ENCODE measurements around the gene ZFAND5. TPM values are rescaled to one million over a fixed set of nuclear protein-coding genes. Genes with fewer than 3 reads are reported as not detected.

Gene ZFAND5
- total RNA-seq, 2 experiments from 2014 or later: 95.2 to 96.0 TPM

GRCh38 chr9:72382405-72382804 lies 17.4 kb upstream of the ZFAND5 start:
- H3K27me3 Mint-ChIP-seq: peaks cover 5% of the 10 kb centered on the region
- no peaks in the 10 kb centered on the region for H3K4me1 Mint-ChIP-seq

GRCh38 chr9:72377041-72377440 lies 12.0 kb upstream of the ZFAND5 start:
- no peaks in the 10 kb centered on the region for H3K9me3 Mint-ChIP-seq
- no peaks in the 10 kb centered on the region for H3K4me1 Mint-ChIP-seq
- peaks cover 5% of the 10 kb centered on the region for H3K27me3 Mint-ChIP-seq
- H3K4me3 Mint-ChIP-seq: no peak overlapping the region
- no peaks in the 10 kb centered on the region for H3K36me3 Mint-ChIP-seq
- DNase-seq: no peak
- no peak overlapping the region for H3K27ac Mint-ChIP-seq

More at GRCh38 chr9:72382405-72382804, 17.4 kb upstream of the ZFAND5 start:
- H3K9me3 Mint-ChIP-seq: no peaks in the 10 kb centered on the region
- H3K4me3 Mint-ChIP-seq: no peak overlapping the region
- H3K27ac Mint-ChIP-seq: no peak overlapping the region
- H3K36me3 Mint-ChIP-seq: no peaks in the 10 kb centered on the region
- DNase-seq: no peak

GRCh38 chr9:72371151-72371550 lies 6.1 kb upstream of the ZFAND5 start:
- no peak overlapping the region for H3K4me3 Mint-ChIP-seq
- H3K4me1 Mint-ChIP-seq: no peaks in the 10 kb centered on the region
- H3K36me3 Mint-ChIP-seq: no peaks in the 10 kb centered on the region
- H3K27me3 Mint-ChIP-seq: no peaks in the 10 kb centered on the region
- DNase-seq: no peak
- H3K27ac Mint-ChIP-seq: no peak overlapping the region
- H3K9me3 Mint-ChIP-seq: no peaks in the 10 kb centered on the region

- H3K9me3 Mint-ChIP-seq: no peaks in the 10 kb centered on the region
- DNase-seq: peak; percentile 51
- no peaks in the 10 kb centered on the region for H3K27me3 Mint-ChIP-seq
- H3K4me3 Mint-ChIP-seq: peak overlapping the region; percentile 78
- peak overlapping the region; percentile 94 for H3K27ac Mint-ChIP-seq
- peaks cover 18% of the 10 kb centered on the region for H3K4me1 Mint-ChIP-seq
- peaks cover 21% of the 10 kb centered on the region for H3K36me3 Mint-ChIP-seq
Measured at GRCh38 chr9:72365525-72366256, 683 bp upstream of the ZFAND5 start.

GRCh38 chr9:72363908-72364678 lies 915 bp downstream of the ZFAND5 start:
- Mint-ChIP-seq H3K27ac (peak overlapping the region; percentile 92), H3K9me3 (no peaks in the 10 kb centered on the region), H3K4me1 (peaks cover 32% of the 10 kb centered on the region), H3K36me3 (peaks cover 34% of the 10 kb centered on the region), H3K27me3 (no peaks in the 10 kb centered on the region), H3K4me3 (peak overlapping the region; percentile 92)
- DNase-seq: peak; percentile 78

GRCh38 chr9:72363236-72363635 lies 1.8 kb downstream of the ZFAND5 start:
- H3K27ac Mint-ChIP-seq: peak overlapping the region; percentile 82
- H3K27me3 Mint-ChIP-seq: no peaks in the 10 kb centered on the region
- peaks cover 39% of the 10 kb centered on the region for H3K4me1 Mint-ChIP-seq
- no peaks in the 10 kb centered on the region for H3K9me3 Mint-ChIP-seq
- no peak for DNase-seq
- H3K36me3 Mint-ChIP-seq: peaks cover 41% of the 10 kb centered on the region
- H3K4me3 Mint-ChIP-seq: peak overlapping the region; percentile 92

GRCh38 chr9:72362680-72363139 lies 2.3 kb downstream of the ZFAND5 start:
- Mint-ChIP-seq H3K27ac (peak overlapping the region; percentile 87), H3K27me3 (no peaks in the 10 kb centered on the region), H3K36me3 (peaks cover 45% of the 10 kb centered on the region), H3K4me1 (peaks cover 43% of the 10 kb centered on the region), H3K4me3 (peak overlapping the region; percentile 92), H3K9me3 (no peaks in the 10 kb centered on the region)
- peak; percentile 36 for DNase-seq

GRCh38 chr9:72362118-72362531 lies 2.9 kb downstream of the ZFAND5 start:
- no peaks in the 10 kb centered on the region for H3K27me3 Mint-ChIP-seq
- peak overlapping the region; percentile 92 for H3K4me3 Mint-ChIP-seq
- peaks cover 49% of the 10 kb centered on the region for H3K36me3 Mint-ChIP-seq
- H3K4me1 Mint-ChIP-seq: peaks cover 48% of the 10 kb centered on the region
- H3K9me3 Mint-ChIP-seq: no peaks in the 10 kb centered on the region
- DNase-seq: no peak
- H3K27ac Mint-ChIP-seq: peak overlapping the region; percentile 87

GRCh38 chr9:72361217-72361616 lies 3.8 kb downstream of the ZFAND5 start:
- H3K4me1 Mint-ChIP-seq: peaks cover 58% of the 10 kb centered on the region
- peak overlapping the region; percentile 48 for H3K27ac Mint-ChIP-seq
- no peaks in the 10 kb centered on the region for H3K9me3 Mint-ChIP-seq
- H3K36me3 Mint-ChIP-seq: peaks cover 58% of the 10 kb centered on the region
- no peak for DNase-seq
- peak overlapping the region; percentile 20 for H3K4me3 Mint-ChIP-seq
- H3K27me3 Mint-ChIP-seq: no peaks in the 10 kb centered on the region

GRCh38 chr9:72360324-72360723 lies 4.7 kb downstream of the ZFAND5 start:
- Mint-ChIP-seq H3K27me3 (no peaks in the 10 kb centered on the region), H3K4me1 (peaks cover 63% of the 10 kb centered on the region), H3K9me3 (no peaks in the 10 kb centered on the region), H3K36me3 (peaks cover 67% of the 10 kb centered on the region), H3K4me3 (no peak overlapping the region), H3K27ac (no peak overlapping the region)
- no peak for DNase-seq

- no peak overlapping the region for H3K4me3 Mint-ChIP-seq
- peak overlapping the region; percentile 79 for H3K27ac Mint-ChIP-seq
- DNase-seq: no peak
- peaks cover 68% of the 10 kb centered on the region for H3K36me3 Mint-ChIP-seq
- no peaks in the 10 kb centered on the region for H3K27me3 Mint-ChIP-seq
- H3K9me3 Mint-ChIP-seq: no peaks in the 10 kb centered on the region
- peaks cover 51% of the 10 kb centered on the region for H3K4me1 Mint-ChIP-seq
Measured at GRCh38 chr9:72356041-72356582, 8.9 kb downstream of the ZFAND5 start.

GRCh38 chr9:72355153-72355552 lies 9.9 kb downstream of the ZFAND5 start:
- Mint-ChIP-seq H3K9me3 (no peaks in the 10 kb centered on the region), H3K4me1 (peaks cover 43% of the 10 kb centered on the region), H3K36me3 (peaks cover 63% of the 10 kb centered on the region), H3K4me3 (no peak overlapping the region), H3K27ac (peak overlapping the region; percentile 45), H3K27me3 (no peaks in the 10 kb centered on the region)
- no peak for DNase-seq

GRCh38 chr9:72354704-72355103 lies 10.3 kb downstream of the ZFAND5 start:
- Mint-ChIP-seq H3K4me1 (peaks cover 42% of the 10 kb centered on the region), H3K36me3 (peaks cover 59% of the 10 kb centered on the region), H3K9me3 (no peaks in the 10 kb centered on the region), H3K27me3 (no peaks in the 10 kb centered on the region), H3K4me3 (no peak overlapping the region), H3K27ac (no peak overlapping the region)
- no peak for DNase-seq

- peaks cover 49% of the 10 kb centered on the region for H3K36me3 Mint-ChIP-seq
- no peak for DNase-seq
- no peaks in the 10 kb centered on the region for H3K9me3 Mint-ChIP-seq
- H3K4me3 Mint-ChIP-seq: no peak overlapping the region
- H3K27me3 Mint-ChIP-seq: no peaks in the 10 kb centered on the region
- no peak overlapping the region for H3K27ac Mint-ChIP-seq
- H3K4me1 Mint-ChIP-seq: peaks cover 38% of the 10 kb centered on the region
Measured at GRCh38 chr9:72353455-72354116, 11.4 kb downstream of the ZFAND5 start.

- H3K9me3 Mint-ChIP-seq: no peaks in the 10 kb centered on the region
- H3K4me3 Mint-ChIP-seq: no peak overlapping the region
- H3K27ac Mint-ChIP-seq: no peak overlapping the region
- peaks cover 44% of the 10 kb centered on the region for H3K36me3 Mint-ChIP-seq
- peaks cover 33% of the 10 kb centered on the region for H3K4me1 Mint-ChIP-seq
- no peaks in the 10 kb centered on the region for H3K27me3 Mint-ChIP-seq
- no peak for DNase-seq
Measured at GRCh38 chr9:72352911-72353388, 12.1 kb downstream of the ZFAND5 start.
